Sigmoid colon (tissue), 7 donors: Measurements from ENCODE around the gene ZNF451. TPM values are rescaled to one million over a fixed set of nuclear protein-coding genes. Genes with fewer than 3 reads are reported as not detected.
A peak's percentile ranks its signal among the peaks of the same experiment; 100 is the strongest.

Experiments used
- DNase-seq: peaks from one replicate; pipeline ENCODE4 v3.0.0-alpha.2; 2019
- H3K27ac ChIP-seq, 4 donors: fragments of 200-600 bp; sonication (generic); one replicate each; pipeline ENCODE4 v1.5.1; 2016 to 2019; ENCODE audit warnings: mild to moderate bottlenecking in 1 of 4
- H3K27me3 ChIP-seq, 3 donors: fragments of 200-600 bp; sonication (generic); one replicate each; pipeline ENCODE4 v1.5.1; 2019; ENCODE audit warnings: mild to moderate bottlenecking in 1 of 3
- H3K36me3 ChIP-seq, 4 donors: fragments of 200-600 bp; sonication (generic); one replicate each; pipeline ENCODE4 v1.5.1; 2016 to 2019
- H3K4me1 ChIP-seq, 4 donors: fragments of 200-600 bp; sonication (generic); one replicate each; pipeline ENCODE4 v1.5.1; 2017 to 2019
- H3K4me3 ChIP-seq, 4 donors: fragments of 200-600 bp; sonication (generic); one replicate each; pipeline ENCODE4 v1.5.1; 2017 to 2019; ENCODE audit warnings: mild to moderate bottlenecking in 2 of 4, moderate library complexity in 1 of 4
- H3K9me3 ChIP-seq, 4 donors: fragments of 200-600 bp in 3 of 4; sonication (generic) in 3 of 4; one replicate each; pipeline versions ENCODE4 v1.5.1 to v1.6.1; 2013 to 2019
- EP300 ChIP-seq, 4 donors: sonication (generic); formaldehyde crosslinking; IDR thresholded peaks; one replicate each; pipeline ENCODE4 v1.6.1; 2017; ENCODE audit warnings: antibody characterized with exemption in 4 of 4
- POLR2A ChIP-seq, 2 donors: fragments of 450-650 bp; IDR thresholded peaks; one replicate each; pipeline ENCODE4 v1.6.1; 2016; ENCODE audit warnings: antibody characterized with exemption in 2 of 2, mild to moderate bottlenecking in 2 of 2, moderate library complexity in 2 of 2
- POLR2AphosphoS5 ChIP-seq, 4 donors: sonication (generic); formaldehyde crosslinking; IDR thresholded peaks; one replicate each; pipeline ENCODE4 v1.6.1; 2017; ENCODE audit warnings: antibody characterized with exemption in 4 of 4
- WGBS, 2 donors: extraction: QIAGEN DNeasy Blood & Tissue Kit; methylation state at CpG; one replicate each; pipeline ENCODE4 v1.1.7; 2013; 5-methylcytosine and 5-hydroxymethylcytosine counted together
- intact Hi-C: fragments of 100-400 bp; cut with DNase I; formaldehyde crosslinking; loops from one replicate; pipeline ENCODE4 v1.15.1; 2023
- polyA plus RNA-seq, 3 donors: library from polyadenylated mRNA; stranded (reverse); fragments of 200-250 nt; gene quantifications; one replicate each; pipeline ENCODE4 v1.2.3, GENCODE V29; 2013
- total RNA-seq, 4 donors: library from RNA; depleted of rRNA; stranded (reverse); fragments of >200 nt; gene quantifications; one replicate each; pipeline ENCODE4 v1.1.0, GENCODE V29; 2016
- TF ChIP-seq, protein P1 (sequence below), 4 experiments: fragments of 450-650 bp in 3 of 4; fragments of 200-600 bp in 1 of 4; IDR thresholded peaks; one replicate each; pipeline ENCODE4 v1.5.1; 2016 to 2019; ENCODE audit warnings: antibody characterized with exemption in 4 of 4, mild to moderate bottlenecking in 3 of 4, moderate library complexity in 2 of 4
- donor health status: healthy with polysubstance abuse.
- donor health status: Bipolar disorder and iron deficiency.
- donor health status: healthy.

ZNF451 gene
- total and polyA plus RNA-seq, 7 donors = 4.2 to 70.1 (median 56.6) TPM

DNA sequence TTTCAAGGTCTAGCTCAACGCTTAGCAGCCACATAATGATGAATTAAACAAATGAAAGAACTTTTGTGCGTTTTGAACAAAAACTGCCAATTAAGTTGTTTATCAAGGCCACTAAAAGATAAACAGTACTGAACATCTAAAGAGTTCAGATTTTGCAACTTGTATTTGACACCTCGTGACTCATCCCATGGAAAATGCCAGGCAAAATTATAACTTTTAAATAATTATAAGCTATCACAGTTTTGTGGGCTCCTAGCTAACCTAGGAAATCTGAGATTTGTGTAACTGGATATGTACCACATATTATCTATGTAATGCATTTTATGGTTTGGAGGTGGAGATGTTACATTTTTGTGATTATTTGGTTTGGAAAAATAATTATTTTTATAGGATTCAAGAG is 72.5 kb downstream of the ZNF451 start:
- TF ChIP-seq POLR2A (IDR thresholded peaks at IDR 0.05) (no peak), POLR2AphosphoS5 (IDR thresholded peaks at IDR 0.05) (no peak), EP300 (IDR thresholded peaks at IDR 0.05) (no peak)
- TF ChIP-seq, protein P1, sequence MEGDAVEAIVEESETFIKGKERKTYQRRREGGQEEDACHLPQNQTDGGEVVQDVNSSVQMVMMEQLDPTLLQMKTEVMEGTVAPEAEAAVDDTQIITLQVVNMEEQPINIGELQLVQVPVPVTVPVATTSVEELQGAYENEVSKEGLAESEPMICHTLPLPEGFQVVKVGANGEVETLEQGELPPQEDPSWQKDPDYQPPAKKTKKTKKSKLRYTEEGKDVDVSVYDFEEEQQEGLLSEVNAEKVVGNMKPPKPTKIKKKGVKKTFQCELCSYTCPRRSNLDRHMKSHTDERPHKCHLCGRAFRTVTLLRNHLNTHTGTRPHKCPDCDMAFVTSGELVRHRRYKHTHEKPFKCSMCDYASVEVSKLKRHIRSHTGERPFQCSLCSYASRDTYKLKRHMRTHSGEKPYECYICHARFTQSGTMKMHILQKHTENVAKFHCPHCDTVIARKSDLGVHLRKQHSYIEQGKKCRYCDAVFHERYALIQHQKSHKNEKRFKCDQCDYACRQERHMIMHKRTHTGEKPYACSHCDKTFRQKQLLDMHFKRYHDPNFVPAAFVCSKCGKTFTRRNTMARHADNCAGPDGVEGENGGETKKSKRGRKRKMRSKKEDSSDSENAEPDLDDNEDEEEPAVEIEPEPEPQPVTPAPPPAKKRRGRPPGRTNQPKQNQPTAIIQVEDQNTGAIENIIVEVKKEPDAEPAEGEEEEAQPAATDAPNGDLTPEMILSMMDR (IDR thresholded peaks at IDR 0.05) = no peak
- Histone ChIP-seq H3K4me1 (no peaks in the 10 kb centered on the region), H3K36me3 (peaks cover 0 to 66% (median 5%) of the 10 kb centered on the region in 4 donors), H3K27me3 (no peaks in the 10 kb centered on the region), H3K27ac (no peak overlapping the region), H3K4me3 (no peak overlapping the region), H3K9me3 (peaks cover 0 to 5% (median 0%) of the 10 kb centered on the region in 4 donors)
- DNase-seq = no peak
- intact Hi-C loops = no loop called here
- 87% methylated on average over 3 of the region's 3 CpGs for WGBS, 2 donors

DNA sequence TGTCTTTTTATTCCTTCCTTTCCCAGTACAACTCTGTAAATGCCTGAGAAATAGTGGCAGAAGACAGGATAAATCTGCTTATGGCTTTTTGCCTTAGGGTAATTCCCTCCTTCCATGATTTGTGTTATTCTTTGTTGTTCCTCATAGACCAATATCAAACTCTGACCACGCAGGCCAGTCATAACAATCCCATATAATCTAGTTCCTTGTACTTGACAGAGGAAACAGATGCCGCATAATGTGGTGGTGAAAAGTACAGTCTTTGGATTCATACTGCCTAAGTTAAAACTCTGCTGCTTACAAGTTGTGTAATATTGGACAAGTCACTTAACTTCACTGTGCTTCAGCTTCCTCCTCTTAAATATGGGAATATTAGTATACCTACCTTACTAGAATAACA is 74.0 kb downstream of the ZNF451 start:
- Histone ChIP-seq H3K4me1 (no peaks in the 10 kb centered on the region), H3K9me3 (peaks cover 0 to 5% (median 0%) of the 10 kb centered on the region in 4 donors), H3K27me3 (no peaks in the 10 kb centered on the region), H3K27ac (no peak overlapping the region), H3K4me3 (no peak overlapping the region), H3K36me3 (peaks cover 0 to 77% (median 5%) of the 10 kb centered on the region in 4 donors)
- WGBS, 2 donors = 96 to 98% methylated on average over 2 of the region's 2 CpGs
- intact Hi-C loops = no loop called here
- TF ChIP-seq POLR2A (IDR thresholded peaks at IDR 0.05) (no peak), EP300 (IDR thresholded peaks at IDR 0.05) (no peak), POLR2AphosphoS5 (IDR thresholded peaks at IDR 0.05) (no peak)
- TF ChIP-seq, protein P1 (IDR thresholded peaks at IDR 0.05) = no peak
- no peak for DNase-seq

DNA sequence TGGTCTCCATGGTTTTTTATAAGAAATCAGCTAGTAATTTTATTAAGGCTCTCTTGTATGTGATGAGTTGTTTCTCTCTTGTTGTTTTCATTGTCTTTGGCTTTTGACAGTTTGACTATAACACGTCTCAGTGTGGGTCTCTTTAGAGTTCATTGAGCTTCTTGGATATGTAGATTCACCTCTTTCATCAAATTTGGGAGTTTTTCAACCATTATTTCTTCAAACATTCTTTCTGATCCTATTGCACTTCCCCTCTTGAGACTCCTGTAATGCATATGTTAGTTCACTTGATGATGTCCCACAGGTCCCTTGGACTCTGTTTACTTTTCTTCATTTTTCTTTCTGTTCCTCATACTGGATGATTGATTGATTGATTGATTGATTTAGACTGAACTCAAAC is 75.1 kb downstream of the ZNF451 start:
- no peak for DNase-seq
- WGBS, 2 donors = 96 to 98% methylated on average over 1 of the region's 1 CpG
- Histone ChIP-seq H3K4me3 (no peak overlapping the region), H3K9me3 (peaks cover 0 to 5% (median 0%) of the 10 kb centered on the region in 4 donors), H3K36me3 (peaks cover 0 to 81% (median 5%) of the 10 kb centered on the region in 4 donors), H3K27me3 (no peaks in the 10 kb centered on the region), H3K4me1 (no peaks in the 10 kb centered on the region), H3K27ac (no peak overlapping the region)
- intact Hi-C loops = no loop called here
- no peak for TF ChIP-seq POLR2AphosphoS5 (IDR thresholded peaks at IDR 0.05)

DNA sequence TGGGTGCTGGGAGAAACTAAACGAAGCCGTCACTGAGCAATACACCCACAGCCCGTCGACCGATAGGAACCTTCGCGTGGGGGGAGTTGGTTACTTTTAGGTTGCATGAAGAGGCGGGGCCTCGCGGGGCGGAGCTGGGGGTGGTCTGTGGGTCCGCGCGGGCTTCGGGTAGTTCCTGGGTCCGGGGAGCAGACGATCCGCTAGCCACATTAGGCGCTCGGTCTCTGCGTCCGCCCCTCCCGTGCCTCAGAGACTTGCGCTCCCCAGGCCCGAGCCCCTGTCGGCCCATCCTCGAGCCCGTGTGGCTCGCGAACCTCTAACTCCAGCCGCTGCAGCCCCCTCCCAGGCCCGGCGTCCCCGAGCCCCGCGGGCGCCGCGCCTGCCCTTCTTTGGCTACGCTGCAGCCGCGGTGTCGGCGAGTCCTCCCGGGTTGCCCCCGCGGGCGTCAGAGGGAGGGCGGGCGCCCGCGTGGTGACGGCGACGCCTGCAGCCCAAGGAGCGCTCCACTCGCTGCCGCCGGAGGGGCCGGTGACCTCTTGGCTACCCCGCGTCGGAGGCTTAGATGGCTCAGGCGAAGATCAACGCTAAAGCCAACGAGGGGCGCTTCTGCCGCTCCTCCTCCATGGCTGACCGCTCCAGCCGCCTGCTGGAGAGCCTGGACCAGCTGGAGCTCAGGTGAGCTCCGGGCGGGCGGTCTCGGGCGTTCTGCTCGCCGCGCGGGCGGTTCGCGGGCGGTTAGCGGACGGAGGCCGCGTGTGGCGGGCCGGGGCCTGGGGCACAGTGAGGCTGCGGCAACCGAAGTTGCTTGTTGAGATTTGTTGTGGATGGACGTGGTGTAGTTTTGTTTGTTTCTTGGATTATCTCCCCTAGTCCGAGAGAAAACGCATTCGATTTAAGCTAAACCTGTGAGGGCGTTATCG is 82.4 kb downstream of the ZNF451 start, which contains the start of gene BAG2:
BAG2 (plus strand) TSS at position 191 of the 920 bp plus-strand sequence; CDS start at position 563, 372 bp downstream.
- 0 to 1% methylated on average over 97 of the region's 97 CpGs for WGBS, 2 donors
- DNase-seq = peak; percentile 97
- H3K36me3 ChIP-seq = peaks cover 0 to 22% (median 0%) of the 10 kb centered on the region in 4 donors
- intact Hi-C loops = loop anchor here (1.0 to 5.0 kb wide), 5 partner anchors 48 to 270 kb away; partner anchors contain the start of gene ZNF451
- no peaks in the 10 kb centered on the region for H3K27me3 ChIP-seq
- H3K9me3 ChIP-seq = no peaks in the 10 kb centered on the region
- TF ChIP-seq, protein P1 (IDR thresholded peaks at IDR 0.05) = peak in 3 of 4 experiments; percentile 15 to 49 (median 26)
- no peak for TF ChIP-seq EP300 (IDR thresholded peaks at IDR 0.05)
- peak; percentile 63 to 75 for TF ChIP-seq POLR2A (IDR thresholded peaks at IDR 0.05)
- TF ChIP-seq POLR2AphosphoS5 (IDR thresholded peaks at IDR 0.05) = peak; percentile 81 to 94 (median 90)
- peak within 1 kb of the TSS; percentile 65 to 88 (median 74) for H3K4me3 ChIP-seq
- peak within 1 kb of the TSS; percentile 89 to 99 (median 92) for H3K27ac ChIP-seq
- peaks cover 0 to 35% (median 29%) of the 10 kb centered on the region in 4 donors for H3K4me1 ChIP-seq
